A673 (cell line): ENCODE measurements around the gene C17orf67. TPM values are rescaled to one million over a fixed set of nuclear protein-coding genes. Genes with fewer than 3 reads are reported as not detected.

ENCODE experiments used
- BruUV-seq: library from RNA; stranded (reverse); fragments of 400-500 nt; replicated peaks from 2 replicates; lab custom pipeline; 2021; lab: Mats Ljungman, UMichigan
- CTCF ChIA-PET: fragments of 300-600 bp; sonication (Branson Sonifier 250); formaldehyde crosslinking; loops from one replicate; lab custom pipeline; 2022; ENCODE audit warnings: antibody characterized with exemption; lab: Charles Lee
- POLR2A ChIA-PET: fragments of 300-600 bp; sonication (Branson Sonifier 250); formaldehyde crosslinking; loops from one replicate; lab custom pipeline; 2022; ENCODE audit warnings: antibody characterized with exemption; ENCODE audit not compliant: low non-redundant PET; lab: Charles Lee
- DNase-seq: peaks from one replicate; pipeline ENCODE4 v3.0.0-alpha.2; 2015; ENCODE audit warnings: low spot score
- H3K27ac ChIP-seq: fragments of 200-600 bp; sonication (generic); 2 replicates; pipeline ENCODE4 v1.5.1; 2016; ENCODE audit warnings: mixed run types, low read depth, mild to moderate bottlenecking, mixed read lengths, antibody characterized with exemption, low read length; ENCODE audit not compliant: poor library complexity, severe bottlenecking
- H3K27me3 ChIP-seq: fragments of 200-600 bp; sonication (generic); replicated peaks from 2 replicates; pipeline ENCODE4 v1.6.1; 2017; ENCODE audit warnings: mixed run types, low read depth, mild to moderate bottlenecking, mixed read lengths, antibody characterized with exemption, low read length; ENCODE audit not compliant: insufficient read depth, poor library complexity
- H3K36me3 ChIP-seq: fragments of 200-600 bp; sonication (generic); 2 replicates; pipeline ENCODE4 v1.6.1; 2016; ENCODE audit warnings: mixed run types, mild to moderate bottlenecking, mixed read lengths, antibody characterized with exemption, low read length; ENCODE audit not compliant: insufficient read depth, poor library complexity, severe bottlenecking
- H3K4me1 ChIP-seq: fragments of 200-600 bp; sonication (generic); 2 replicates; pipeline ENCODE4 v1.6.1; 2017; ENCODE audit warnings: mixed run types, mild to moderate bottlenecking, mixed read lengths, antibody characterized with exemption, low read length; ENCODE audit not compliant: insufficient read depth, poor library complexity, severe bottlenecking
- H3K4me3 ChIP-seq: fragments of 200-600 bp; sonication (generic); 2 replicates; pipeline ENCODE4 v1.5.1; 2016; ENCODE audit warnings: low read depth, mixed run types, mild to moderate bottlenecking, mixed read lengths, low read length; ENCODE audit not compliant: poor library complexity, severe bottlenecking
- H3K9me3 ChIP-seq: fragments of 200-600 bp; sonication (generic); 2 replicates; pipeline ENCODE4 v1.6.1; 2016; ENCODE audit warnings: mixed run types, low read depth, mild to moderate bottlenecking, mixed read lengths, antibody characterized with exemption, low read length; ENCODE audit not compliant: poor library complexity, severe bottlenecking
- EZH2 ChIP-seq: fragments of 200-600 bp; sonication (generic); IDR thresholded peaks from 2 replicates; pipeline ENCODE4 v1.6.1; 2017; ENCODE audit warnings: borderline replicate concordance, low read depth, mild to moderate bottlenecking, mixed read lengths, antibody characterized with exemption, low read length; ENCODE audit not compliant: poor library complexity, severe bottlenecking
- intact Hi-C: fragments of 100-400 bp; cut with micrococcal nuclease; formaldehyde crosslinking; loops from one replicate; pipeline ENCODE4 v1.10.0; 2022; ENCODE audit not compliant: unreplicated experiment
- total RNA-seq: library from RNA; stranded (reverse); gene quantifications from 2 replicates; pipeline ENCODE4 v1.2.3, GENCODE V29; 2021
- TF ChIP-seq, protein P1 (sequence below): fragments of 300-800, 200-600 bp; sonication (generic); conservative IDR thresholded peaks from 2 replicates; pipeline ENCODE4 v1.5.1; 2017; ENCODE audit warnings: low read depth, mild to moderate bottlenecking, antibody characterized with exemption, low read length, moderate library complexity, mixed read lengths

C17orf67 gene
- total RNA-seq, 1 experiment from 2014 or later = 2.7 TPM

DNA sequence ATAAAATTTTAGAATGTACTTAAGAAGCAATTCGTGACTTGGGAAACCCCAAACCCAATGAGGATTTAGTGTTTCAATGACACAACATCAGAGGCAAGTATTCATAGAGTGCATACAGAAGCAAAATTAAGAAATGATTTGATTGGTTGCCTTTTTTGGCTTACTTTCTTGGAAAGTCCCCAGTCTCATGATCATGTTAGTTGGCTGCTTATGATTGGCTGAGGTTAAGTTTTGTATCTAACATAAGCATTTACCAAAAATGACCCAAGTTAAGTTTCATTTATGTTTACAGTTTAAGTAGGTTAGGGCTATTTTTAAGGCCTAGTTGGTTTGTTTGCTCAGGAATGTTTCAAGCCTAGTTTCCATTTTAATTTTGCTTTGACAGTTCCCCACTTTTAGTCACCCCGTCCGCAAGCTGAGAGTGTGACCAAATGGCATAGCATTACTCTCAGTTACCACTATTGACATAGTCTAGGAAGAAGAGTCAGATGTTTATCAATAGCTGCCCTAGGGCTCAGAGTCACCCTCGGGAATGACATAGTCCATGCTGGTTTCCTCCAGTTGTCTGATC is 36.4 kb upstream of the C17orf67 start:
- Histone ChIP-seq H3K36me3 (no peaks in the 10 kb centered on the region), H3K4me1 (no peaks in the 10 kb centered on the region), H3K9me3 (no peaks in the 10 kb centered on the region), H3K4me3 (no peak overlapping the region), H3K27ac (no peak overlapping the region), H3K27me3 (no peaks in the 10 kb centered on the region)
- ChIA-PET POLR2A (no interaction called here), CTCF (no interaction called here)
- TF ChIP-seq EZH2 = no peak
- TF ChIP-seq, protein P1, sequence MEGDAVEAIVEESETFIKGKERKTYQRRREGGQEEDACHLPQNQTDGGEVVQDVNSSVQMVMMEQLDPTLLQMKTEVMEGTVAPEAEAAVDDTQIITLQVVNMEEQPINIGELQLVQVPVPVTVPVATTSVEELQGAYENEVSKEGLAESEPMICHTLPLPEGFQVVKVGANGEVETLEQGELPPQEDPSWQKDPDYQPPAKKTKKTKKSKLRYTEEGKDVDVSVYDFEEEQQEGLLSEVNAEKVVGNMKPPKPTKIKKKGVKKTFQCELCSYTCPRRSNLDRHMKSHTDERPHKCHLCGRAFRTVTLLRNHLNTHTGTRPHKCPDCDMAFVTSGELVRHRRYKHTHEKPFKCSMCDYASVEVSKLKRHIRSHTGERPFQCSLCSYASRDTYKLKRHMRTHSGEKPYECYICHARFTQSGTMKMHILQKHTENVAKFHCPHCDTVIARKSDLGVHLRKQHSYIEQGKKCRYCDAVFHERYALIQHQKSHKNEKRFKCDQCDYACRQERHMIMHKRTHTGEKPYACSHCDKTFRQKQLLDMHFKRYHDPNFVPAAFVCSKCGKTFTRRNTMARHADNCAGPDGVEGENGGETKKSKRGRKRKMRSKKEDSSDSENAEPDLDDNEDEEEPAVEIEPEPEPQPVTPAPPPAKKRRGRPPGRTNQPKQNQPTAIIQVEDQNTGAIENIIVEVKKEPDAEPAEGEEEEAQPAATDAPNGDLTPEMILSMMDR = no peak
- intact Hi-C loops = no loop called here
- no peak for DNase-seq
- BruUV-seq = no TSS peak

GRCh38 chr17:56868716-56869115 is 35.0 kb upstream of the C17orf67 start:
- intact Hi-C loops = no loop called here
- H3K27ac ChIP-seq = no peak overlapping the region
- CTCF ChIA-PET = no interaction called here

GRCh38 chr17:56867948-56868376 is 34.2 kb upstream of the C17orf67 start:
- Histone ChIP-seq H3K4me3 (no peak overlapping the region), H3K27ac (no peak overlapping the region), H3K36me3 (no peaks in the 10 kb centered on the region), H3K9me3 (no peaks in the 10 kb centered on the region), H3K4me1 (no peaks in the 10 kb centered on the region), H3K27me3 (no peaks in the 10 kb centered on the region)
- DNase-seq = no peak
- TF ChIP-seq, protein P1 = no peak
- no peak for TF ChIP-seq EZH2
- ChIA-PET CTCF (interaction anchor here (0.6 to 0.7 kb wide), 2 partner anchors 52 to 152 kb away, joined by 4 to 5 read pairs; no protein-coding TSS in a partner anchor), POLR2A (no interaction called here)
- intact Hi-C loops = no loop called here
- no TSS peak for BruUV-seq

More at GRCh38 chr17:56868716-56869115, 35.0 kb upstream of the C17orf67 start:
- Histone ChIP-seq H3K4me1 (no peaks in the 10 kb centered on the region), H3K4me3 (no peak overlapping the region), H3K9me3 (no peaks in the 10 kb centered on the region), H3K27me3 (no peaks in the 10 kb centered on the region), H3K36me3 (no peaks in the 10 kb centered on the region)
- no peak for TF ChIP-seq EZH2
- TF ChIP-seq, protein P1 = no peak
- POLR2A ChIA-PET = no interaction called here
- DNase-seq = no peak
- BruUV-seq = no TSS peak
